Measurements from ENCODE around the gene MAP4K4. TPM values are rescaled to one million over a fixed set of nuclear protein-coding genes. Genes with fewer than 3 reads are reported as not detected.

MAP4K4 gene
- total and polyA plus RNA-seq, 8 donors: 80.2 to 143 (median 129) TPM

DNA sequence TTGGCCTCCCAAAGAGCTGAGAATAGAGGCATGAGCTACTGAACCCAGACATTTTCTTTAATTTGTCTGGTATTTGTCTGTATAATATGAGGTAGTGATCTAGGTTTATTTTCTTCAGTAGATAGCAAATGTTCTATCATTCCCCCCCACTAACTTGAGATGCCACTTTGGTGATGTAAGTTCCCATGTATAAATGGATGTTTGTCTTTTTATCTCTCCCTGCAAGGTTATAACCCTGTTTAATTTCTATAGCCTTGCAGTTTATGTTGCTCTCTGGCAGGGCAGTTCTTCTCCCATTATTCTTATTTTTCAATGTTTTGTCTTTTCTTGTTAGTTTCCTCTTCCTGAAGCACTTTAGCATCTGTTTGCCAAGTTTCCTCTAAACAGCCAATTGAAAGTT is 39.1 kb upstream of the MAP4K4 start:
- no peaks in the 10 kb centered on the region for H3K36me3 ChIP-seq
- intact Hi-C loops (cut with DNase I): no loop called here
- no peak for ATAC-seq
- H3K4me1 ChIP-seq: no peaks in the 10 kb centered on the region
- H3K27ac ChIP-seq: no peak overlapping the region
- DNase-seq: no peak
- H3K27me3 ChIP-seq: no peaks in the 10 kb centered on the region
- H3K4me3 ChIP-seq: no peak overlapping the region
- TF ChIP-seq CTCF (IDR thresholded peaks at IDR 0.05): no peak
- no peaks in the 10 kb centered on the region for H3K9me3 ChIP-seq

DNA sequence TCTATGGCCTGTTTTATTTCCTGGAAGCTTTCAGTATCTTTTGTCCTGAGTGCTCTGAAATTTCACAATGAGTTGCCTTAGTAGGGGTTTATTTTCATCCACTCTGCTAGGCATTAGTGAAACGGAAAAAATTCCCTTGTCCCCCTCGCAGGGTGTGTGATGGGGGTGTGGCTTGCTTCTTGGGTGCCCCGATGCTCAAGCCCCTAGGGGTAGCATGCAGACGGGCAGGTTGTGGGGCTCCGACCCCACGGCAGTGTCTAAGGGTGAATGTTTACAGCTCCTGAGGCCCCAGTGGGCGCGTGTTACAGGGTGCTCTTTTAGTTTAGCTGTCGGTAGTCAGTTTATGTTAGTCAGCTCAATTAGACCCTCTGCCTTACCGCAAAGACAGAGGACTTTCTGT is 32.2 kb upstream of the MAP4K4 start:
- no peaks in the 10 kb centered on the region for H3K36me3 ChIP-seq
- H3K27ac ChIP-seq: no peak overlapping the region
- TF ChIP-seq CTCF (IDR thresholded peaks at IDR 0.05): no peak
- H3K4me3 ChIP-seq: no peak overlapping the region
- H3K27me3 ChIP-seq: no peaks in the 10 kb centered on the region
- no peaks in the 10 kb centered on the region for H3K4me1 ChIP-seq
- intact Hi-C loops (cut with DNase I): no loop called here
- DNase-seq (no peak), ATAC-seq (no peak)
- no peaks in the 10 kb centered on the region for H3K9me3 ChIP-seq

DNA sequence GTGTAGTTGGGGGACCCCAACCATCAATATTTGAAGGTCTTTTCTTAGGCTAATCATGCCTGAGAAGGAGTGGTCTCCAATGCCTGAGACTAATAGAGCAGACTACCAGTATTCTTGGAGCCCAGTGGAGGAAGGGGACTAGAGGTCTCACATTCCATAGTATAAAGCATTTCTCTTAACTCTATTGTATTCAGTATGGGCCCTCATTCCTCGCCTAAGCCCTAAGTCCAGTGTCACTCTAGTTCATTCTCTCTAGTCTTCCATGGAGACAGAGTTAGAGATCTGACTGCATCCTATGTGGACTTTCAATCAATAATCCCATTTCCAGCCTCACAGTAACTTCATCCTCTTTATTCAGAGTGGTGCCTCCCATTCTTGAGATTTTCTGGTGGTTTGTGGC is 29.7 kb upstream of the MAP4K4 start:
- Histone ChIP-seq H3K27me3 (no peaks in the 10 kb centered on the region), H3K27ac (no peak overlapping the region), H3K4me3 (no peak overlapping the region), H3K4me1 (no peaks in the 10 kb centered on the region), H3K36me3 (no peaks in the 10 kb centered on the region), H3K9me3 (peaks cover 0 to 12% of the 10 kb centered on the region in 2 donors)
- no peak for TF ChIP-seq CTCF (IDR thresholded peaks at IDR 0.05)
- no peak for ATAC-seq
- DNase-seq: no peak
- intact Hi-C loops (cut with DNase I): no loop called here

GRCh38 chr2:101672047-101672446 is 25.5 kb upstream of the MAP4K4 start:
- no peak for TF ChIP-seq CTCF (IDR thresholded peaks at IDR 0.05)
- Histone ChIP-seq H3K27me3 (no peaks in the 10 kb centered on the region), H3K4me1 (no peaks in the 10 kb centered on the region), H3K9me3 (peaks cover 0 to 13% of the 10 kb centered on the region in 2 donors), H3K36me3 (no peaks in the 10 kb centered on the region), H3K4me3 (no peak overlapping the region), H3K27ac (no peak overlapping the region)
- ATAC-seq: no peak
- no peak for DNase-seq
- intact Hi-C loops (cut with DNase I): no loop called here

- Histone ChIP-seq H3K27me3 (no peaks in the 10 kb centered on the region), H3K4me1 (no peaks in the 10 kb centered on the region), H3K9me3 (peaks cover 0 to 13% of the 10 kb centered on the region in 2 donors), H3K27ac (no peak overlapping the region), H3K36me3 (no peaks in the 10 kb centered on the region), H3K4me3 (no peak overlapping the region)
- ATAC-seq (no peak), DNase-seq (no peak)
- intact Hi-C loops (cut with DNase I): no loop called here
- TF ChIP-seq CTCF (IDR thresholded peaks at IDR 0.05): no peak
Measured at GRCh38 chr2:101673920-101674319, 23.6 kb upstream of the MAP4K4 start.

All from left lung (tissue), 10 donors.